Activated CD4-positive, alpha-beta T cell treated with anti-CD3 and anti-CD28 coated beads for 36 hours (primary cell): ENCODE measurements around the gene EZR. TPM values are rescaled to one million over a fixed set of nuclear protein-coding genes. Genes with fewer than 3 reads are reported as not detected.
"Not testable (repeated sequence)": the region's sequence is repeated elsewhere in the genome, so short reads cannot be mapped to it uniquely, and the experiment has no call there.

ENCODE experiments used
- ATAC-seq: fragments of 200-7000 bp; cut with Tn5 transposase; one replicate; pipeline ENCODE4 v1.10.0; 2021; ENCODE audit warnings: mild to moderate bottlenecking, moderate library complexity
- CTCF ChIA-PET: fragments of 350-600 bp; sonication (Branson Sonifier 250); formaldehyde crosslinking; loops from one replicate; lab custom pipeline; 2021; ENCODE audit warnings: antibody characterized with exemption; lab: Charles Lee
- POLR2A ChIA-PET: fragments of 350-600 bp; sonication (Branson Sonifier 250); formaldehyde crosslinking; loops from one replicate; lab custom pipeline; 2021; ENCODE audit warnings: antibody characterized with exemption, inconsistent platforms; lab: Charles Lee
- DNase-seq: peaks from one replicate; pipeline ENCODE4 v3.0.0-alpha.2; 2020
- H3K27ac Mint-ChIP-seq: one replicate; pipeline ENCODE4 v1.8.0; 2021; ENCODE audit warnings: mixed read lengths
- H3K27me3 Mint-ChIP-seq: one replicate; pipeline ENCODE4 v1.8.0; 2021; ENCODE audit warnings: mixed read lengths
- H3K36me3 Mint-ChIP-seq: one replicate; pipeline ENCODE4 v1.8.0; 2021; ENCODE audit warnings: low read depth, mixed read lengths
- H3K4me1 Mint-ChIP-seq: one replicate; pipeline ENCODE4 v1.8.0; 2021; ENCODE audit warnings: mixed read lengths
- H3K4me3 Mint-ChIP-seq: one replicate; pipeline ENCODE4 v1.8.0; 2021; ENCODE audit warnings: mild to moderate bottlenecking, moderate library complexity, mixed read lengths
- H3K9me3 Mint-ChIP-seq: one replicate; pipeline ENCODE4 v1.8.0; 2021; ENCODE audit warnings: low read depth, mixed read lengths
- intact Hi-C, 2 experiments: fragments of 100-400 bp; cut with DNase I in 1 of 2; cut with micrococcal nuclease in 1 of 2; formaldehyde crosslinking; loops; one replicate each; pipeline versions ENCODE4 v1.14.2 to v1.15.1; 2022 to 2024; cut with DNase I, micrococcal nuclease
- total RNA-seq, 2 experiments: library from RNA; stranded (reverse); gene quantifications; one replicate each; pipeline ENCODE4 v1.2.3, GENCODE V29; 2021

EZR gene
- total RNA-seq, 2 experiments from 2014 or later, result 197 to 203 TPM

GRCh38 chr6:158841358-158841757, 22.2 kb upstream of the EZR start:
- DNase-seq (no peak), ATAC-seq (no peak)
- CTCF ChIA-PET, result interaction anchor here (0.7 to 1.4 kb wide), 2 partner anchors 13 to 16 kb away, joined by 3 to 5 read pairs; no protein-coding TSS in a partner anchor
- Mint-ChIP-seq H3K27me3 (no peaks in the 10 kb centered on the region), H3K4me3 (no peak overlapping the region), H3K9me3 (peaks cover 3% of the 10 kb centered on the region), H3K4me1 (no peaks in the 10 kb centered on the region), H3K27ac (no peak overlapping the region), H3K36me3 (no peaks in the 10 kb centered on the region)
- intact Hi-C loops, result no loop called here
- POLR2A ChIA-PET, result interaction anchor here (0.6 kb wide), 1 partner anchor 39 kb away, joined by 4 read pairs; no protein-coding TSS in a partner anchor

- Mint-ChIP-seq H3K4me1 (no peaks in the 10 kb centered on the region), H3K27me3 (peaks cover 2% of the 10 kb centered on the region), H3K9me3 (peaks cover 3% of the 10 kb centered on the region), H3K4me3 (no peak overlapping the region), H3K36me3 (no peaks in the 10 kb centered on the region), H3K27ac (no peak overlapping the region)
- no peak for ATAC-seq
- POLR2A ChIA-PET, result no interaction called here
- intact Hi-C loops, result no loop called here
- CTCF ChIA-PET, result no interaction called here
- no peak for DNase-seq
Measured at GRCh38 chr6:158840465-158840864, 21.3 kb upstream of the EZR start.

GRCh38 chr6:158839796-158840195, 20.6 kb upstream of the EZR start:
- Mint-ChIP-seq H3K27ac (no peak overlapping the region), H3K36me3 (no peaks in the 10 kb centered on the region), H3K9me3 (peaks cover 3% of the 10 kb centered on the region), H3K4me1 (no peaks in the 10 kb centered on the region), H3K27me3 (peaks cover 2% of the 10 kb centered on the region), H3K4me3 (no peak overlapping the region)
- intact Hi-C loops, result no loop called here
- ATAC-seq, result no peak
- POLR2A ChIA-PET, result no interaction called here
- CTCF ChIA-PET, result no interaction called here
- DNase-seq, result no peak

- CTCF ChIA-PET, H3K4me1 Mint-ChIP-seq, intact Hi-C loops, H3K27me3 Mint-ChIP-seq, H3K4me3 Mint-ChIP-seq, H3K9me3 Mint-ChIP-seq, DNase-seq, H3K27ac Mint-ChIP-seq, H3K36me3 Mint-ChIP-seq, ATAC-seq: not testable (repeated sequence)
- POLR2A ChIA-PET, result interaction anchor here (0.6 kb wide), 1 partner anchor 41 kb away, joined by 3 read pairs; no protein-coding TSS in a partner anchor
Measured at GRCh38 chr6:158838790-158839189, 19.6 kb upstream of the EZR start.

GRCh38 chr6:158837684-158838625, 18.8 kb upstream of the EZR start:
- DNase-seq (no peak), ATAC-seq (no peak)
- CTCF ChIA-PET, result no interaction called here
- Mint-ChIP-seq H3K4me1 (no peaks in the 10 kb centered on the region), H3K27ac (no peak overlapping the region), H3K9me3 (peaks cover 3% of the 10 kb centered on the region), H3K4me3 (no peak overlapping the region), H3K27me3 (peaks cover 2% of the 10 kb centered on the region), H3K36me3 (no peaks in the 10 kb centered on the region)
- POLR2A ChIA-PET, result interaction anchor here (0.6 kb wide), 1 partner anchor 41 kb away, joined by 3 read pairs; no protein-coding TSS in a partner anchor
- intact Hi-C loops, result no loop called here

GRCh38 chr6:158836625-158837311, 17.6 kb upstream of the EZR start:
- Mint-ChIP-seq H3K36me3 (no peaks in the 10 kb centered on the region), H3K4me3 (no peak overlapping the region), H3K27ac (no peak overlapping the region), H3K27me3 (peaks cover 2% of the 10 kb centered on the region), H3K9me3 (peaks cover 3% of the 10 kb centered on the region), H3K4me1 (no peaks in the 10 kb centered on the region)
- ATAC-seq (no peak), DNase-seq (no peak)
- intact Hi-C loops, result no loop called here
- ChIA-PET CTCF (interaction anchor here (0.7 kb wide), 1 partner anchor 10 kb away, joined by 3 read pairs; no protein-coding TSS in a partner anchor), POLR2A (no interaction called here)

GRCh38 chr6:158835616-158836221, 16.6 kb upstream of the EZR start:
- H3K4me3 Mint-ChIP-seq, result no peak overlapping the region
- ATAC-seq (no peak), DNase-seq (no peak)
- H3K27me3 Mint-ChIP-seq, result peaks cover 2% of the 10 kb centered on the region
- intact Hi-C loops, result no loop called here
- ChIA-PET POLR2A (interaction anchor here (0.5 kb wide), 1 partner anchor 59 kb away, joined by 4 read pairs; no protein-coding TSS in a partner anchor), CTCF (no interaction called here)
- no peaks in the 10 kb centered on the region for H3K36me3 Mint-ChIP-seq
- H3K9me3 Mint-ChIP-seq, result peaks cover 3% of the 10 kb centered on the region
- no peak overlapping the region for H3K27ac Mint-ChIP-seq
- no peaks in the 10 kb centered on the region for H3K4me1 Mint-ChIP-seq

- ATAC-seq, result no peak
- Mint-ChIP-seq H3K4me3 (no peak overlapping the region), H3K4me1 (no peaks in the 10 kb centered on the region), H3K27ac (no peak overlapping the region), H3K9me3 (no peaks in the 10 kb centered on the region), H3K27me3 (peaks cover 2% of the 10 kb centered on the region), H3K36me3 (no peaks in the 10 kb centered on the region)
- DNase-seq, result no peak
- ChIA-PET POLR2A (no interaction called here), CTCF (no interaction called here)
- intact Hi-C loops, result no loop called here
Measured at GRCh38 chr6:158834675-158835385, 15.7 kb upstream of the EZR start.

- H3K4me1 Mint-ChIP-seq, H3K27me3 Mint-ChIP-seq, ATAC-seq, DNase-seq, intact Hi-C loops, H3K9me3 Mint-ChIP-seq, POLR2A ChIA-PET, H3K4me3 Mint-ChIP-seq, H3K27ac Mint-ChIP-seq, H3K36me3 Mint-ChIP-seq: not testable (repeated sequence)
- CTCF ChIA-PET, result interaction anchor here (0.8 to 2.1 kb wide), 3 partner anchors 13 to 138 kb away, joined by 4 to 5 read pairs (median 5); no protein-coding TSS in a partner anchor
Measured at GRCh38 chr6:158832807-158833206, 13.6 kb upstream of the EZR start.

- Mint-ChIP-seq H3K9me3 (no peaks in the 10 kb centered on the region), H3K27ac (no peak overlapping the region), H3K36me3 (no peaks in the 10 kb centered on the region), H3K4me3 (no peak overlapping the region), H3K4me1 (peaks cover 3% of the 10 kb centered on the region), H3K27me3 (peaks cover 2% of the 10 kb centered on the region)
- ChIA-PET POLR2A (interaction anchor here (1.4 kb wide), 1 partner anchor 37 kb away, joined by 3 read pairs; no protein-coding TSS in a partner anchor), CTCF (interaction anchor here (0.8 to 2.1 kb wide), 3 partner anchors 14 to 138 kb away, joined by 4 to 5 read pairs (median 5); no protein-coding TSS in a partner anchor)
- DNase-seq (no peak), ATAC-seq (no peak)
- intact Hi-C loops, result no loop called here
Measured at GRCh38 chr6:158832026-158832425, 12.9 kb upstream of the EZR start.
